ENCODE data around the gene C20orf204. TPM values are rescaled to one million over a fixed set of nuclear protein-coding genes. Genes with fewer than 3 reads are reported as not detected.

C20orf204 gene
- total and polyA plus RNA-seq, 2 donors (not counting 3 experiments of a cell fraction or from before 2014, with no cell fraction given): 2.8 to 5.8 TPM

- no peaks in the 10 kb centered on the region for H3K9me3 ChIP-seq (replicated peaks; ENCODE audit: control insufficient read depth, insufficient read depth, low read length)
- H3K27ac ChIP-seq (ENCODE audit: insufficient read depth, low read depth, low read length): peak overlapping the region; percentile 83
- BruUV-seq (replicated peaks): no TSS peak
- H3K36me3 ChIP-seq (ENCODE audit: control insufficient read depth in 2 of 2, extremely low read depth in 1 of 2, insufficient read depth in 2 of 2, low read length in 2 of 2): no peaks in the 10 kb centered on the region
- dilution Hi-C loops (cut with MboI; ENCODE audit: extremely low pct_ligation_motif_present, low sequenced_read_pairs) (no loop called here), intact Hi-C loops (cut with micrococcal nuclease) (loop anchor here (2.0 to 10.0 kb wide), 2 partner anchors 83 to 161 kb away; partner anchors contain the start of gene DNAJC5)
- no peaks in the 10 kb centered on the region for H3K9me1 ChIP-seq (replicated peaks; ENCODE audit: control insufficient read depth, extremely low read depth, insufficient read depth, low read length)
- H3K27me3 ChIP-seq (ENCODE audit: control insufficient read depth in 2 of 2, insufficient read depth in 2 of 2, low read length in 2 of 2): no peaks in the 10 kb centered on the region
- no peak overlapping the region for H2AFZ ChIP-seq (ENCODE audit: low read depth, low read length)
- TF ChIP-seq MAX (IDR thresholded peaks at IDR 0.05; ENCODE audit: insufficient read depth, insufficient read length): no peak
- TF ChIP-seq GATA2 (IDR thresholded peaks at IDR 0.05; ENCODE audit: insufficient read depth, insufficient read length, low read depth, low read length): no peak
- TF ChIP-seq, protein P1, sequence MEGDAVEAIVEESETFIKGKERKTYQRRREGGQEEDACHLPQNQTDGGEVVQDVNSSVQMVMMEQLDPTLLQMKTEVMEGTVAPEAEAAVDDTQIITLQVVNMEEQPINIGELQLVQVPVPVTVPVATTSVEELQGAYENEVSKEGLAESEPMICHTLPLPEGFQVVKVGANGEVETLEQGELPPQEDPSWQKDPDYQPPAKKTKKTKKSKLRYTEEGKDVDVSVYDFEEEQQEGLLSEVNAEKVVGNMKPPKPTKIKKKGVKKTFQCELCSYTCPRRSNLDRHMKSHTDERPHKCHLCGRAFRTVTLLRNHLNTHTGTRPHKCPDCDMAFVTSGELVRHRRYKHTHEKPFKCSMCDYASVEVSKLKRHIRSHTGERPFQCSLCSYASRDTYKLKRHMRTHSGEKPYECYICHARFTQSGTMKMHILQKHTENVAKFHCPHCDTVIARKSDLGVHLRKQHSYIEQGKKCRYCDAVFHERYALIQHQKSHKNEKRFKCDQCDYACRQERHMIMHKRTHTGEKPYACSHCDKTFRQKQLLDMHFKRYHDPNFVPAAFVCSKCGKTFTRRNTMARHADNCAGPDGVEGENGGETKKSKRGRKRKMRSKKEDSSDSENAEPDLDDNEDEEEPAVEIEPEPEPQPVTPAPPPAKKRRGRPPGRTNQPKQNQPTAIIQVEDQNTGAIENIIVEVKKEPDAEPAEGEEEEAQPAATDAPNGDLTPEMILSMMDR (IDR thresholded peaks at IDR 0.05; ENCODE audit: extremely low read depth in 1 of 2, insufficient read depth in 1 of 2, low read depth in 1 of 2, low read length in 2 of 2): no peak
- no peak for TF ChIP-seq POLR2AphosphoS5 (IDR thresholded peaks at IDR 0.05; ENCODE audit: insufficient read depth, low read depth, low read length)
- TF ChIP-seq POLR2A (IDR thresholded peaks at IDR 0.05; ENCODE audit: low read depth, low read length): no peak
- TF ChIP-seq FOS (IDR thresholded peaks at IDR 0.05; ENCODE audit: borderline replicate concordance, insufficient read depth, low read length): no peak
- TF ChIP-seq MYC (IDR thresholded peaks at IDR 0.05; ENCODE audit: low read depth, low read length): no peak
- TF ChIP-seq JUN (IDR thresholded peaks at IDR 0.05; ENCODE audit: borderline replicate concordance, insufficient read depth, insufficient read length, low read depth): no peak
- TF ChIP-seq EZH2 (IDR thresholded peaks at IDR 0.05; ENCODE audit: borderline replicate concordance, low read depth, low read length, severe bottlenecking): no peak
- no peak for DNase-seq (ENCODE audit: low read depth, low spot score)
- CTCF ChIA-PET: interaction anchor here (1.4 to 15.2 kb wide), 3 partner anchors 11 to 75 kb away, joined by 3 to 412 read pairs (median 18); partner anchors contain the start of genes C20orf204, PRPF6 and SAMD10
- no peak overlapping the region for H3K4me2 ChIP-seq (ENCODE audit: insufficient read depth, low read length)
- H3K79me2 ChIP-seq (ENCODE audit: control insufficient read depth, insufficient read depth, low read length): no peaks in the 10 kb centered on the region
- H3K4me1 ChIP-seq (ENCODE audit: control insufficient read depth, extremely low read depth, insufficient read depth, low read length): peaks cover 66% of the 10 kb centered on the region
- FAIRE-seq: no peak
- H3K9ac ChIP-seq (replicated peaks; ENCODE audit: extremely low read depth, insufficient read depth, low read length): peak overlapping the region; percentile 12
- H3K4me3 ChIP-seq (replicated peaks in 1 of 3; ENCODE audit: insufficient read depth in 1 of 3, low read depth in 1 of 3, low read length in 3 of 3): no peak overlapping the region
- POLR2A ChIA-PET: no interaction called here
- H4K20me1 ChIP-seq (replicated peaks; ENCODE audit: control insufficient read depth, extremely low read depth, insufficient read depth, low read length): no peaks in the 10 kb centered on the region
Observed at GRCh38 chr20:64055396-64055892, 19.5 kb downstream of the C20orf204 start.

Data from endothelial cell of umbilical vein (primary cell).